Progenitor cell of endocrine pancreas (in vitro differentiated cells): ENCODE data around the gene NDST1. TPM values are rescaled to one million over a fixed set of nuclear protein-coding genes. Genes with fewer than 3 reads are reported as not detected.

Experiments used
- DNase-seq: peaks from one replicate; pipeline ENCODE4 v3.0.0; 2021; ENCODE audit warnings: low spot score; ENCODE audit not compliant: unreplicated experiment
- H3K27ac Mint-ChIP-seq: 2 replicates; pipeline ENCODE4 v1.8.0; 2021; ENCODE audit warnings: mild to moderate bottlenecking, moderate library complexity, mixed read lengths
- H3K27me3 Mint-ChIP-seq: 2 replicates; pipeline ENCODE4 v1.8.0; 2021; ENCODE audit warnings: mixed read lengths
- H3K36me3 Mint-ChIP-seq: 2 replicates; pipeline ENCODE4 v1.8.0; 2022; ENCODE audit warnings: mixed read lengths; ENCODE audit not compliant: insufficient read depth
- H3K4me1 Mint-ChIP-seq: 2 replicates; pipeline ENCODE4 v1.8.0; 2021; ENCODE audit warnings: low read depth, mixed read lengths
- H3K4me3 Mint-ChIP-seq: 2 replicates; pipeline ENCODE4 v1.8.0; 2021; ENCODE audit warnings: low read depth, mild to moderate bottlenecking, moderate library complexity, mixed read lengths
- H3K9me3 Mint-ChIP-seq: 2 replicates; pipeline ENCODE4 v1.8.0; 2021; ENCODE audit warnings: low read depth, mixed read lengths
- CTCF ChIP-seq: fragments of 200-600 bp; sonication (generic); IDR thresholded peaks from one replicate; pipeline ENCODE4 v1.5.0; 2021; ENCODE audit warnings: antibody characterized with exemption, mild to moderate bottlenecking; ENCODE audit not compliant: unreplicated experiment
- total RNA-seq: library from RNA; stranded (reverse); gene quantifications from 2 replicates; pipeline ENCODE4 v1.2.1, GENCODE V29; 2021

NDST1 gene
- total RNA-seq, 1 donor from 2014 or later: 169 TPM

GRCh38 chr5:150486402-150487198 lies 21.3 kb upstream of the NDST1 start:
- no peak for TF ChIP-seq CTCF
- Mint-ChIP-seq H3K27ac (peak overlapping the region; percentile 97), H3K36me3 (peaks cover 6% of the 10 kb centered on the region), H3K4me1 (peaks cover 55% of the 10 kb centered on the region), H3K27me3 (no peaks in the 10 kb centered on the region), H3K9me3 (no peaks in the 10 kb centered on the region), H3K4me3 (peak overlapping the region; percentile 84)
- peak; percentile 94 for DNase-seq

- Mint-ChIP-seq H3K36me3 (peaks cover 6% of the 10 kb centered on the region), H3K9me3 (no peaks in the 10 kb centered on the region), H3K4me3 (peak overlapping the region; percentile 84), H3K4me1 (peaks cover 55% of the 10 kb centered on the region), H3K27ac (peak overlapping the region; percentile 97), H3K27me3 (no peaks in the 10 kb centered on the region)
- peak; percentile 20 for TF ChIP-seq CTCF
- DNase-seq: no peak
These were observed 20.5 kb upstream of the NDST1 start for GRCh38 chr5:150487199-150488061.

- Mint-ChIP-seq H3K36me3 (peaks cover 6% of the 10 kb centered on the region), H3K4me3 (peak overlapping the region; percentile 46), H3K27ac (peak overlapping the region; percentile 37), H3K4me1 (peaks cover 53% of the 10 kb centered on the region), H3K9me3 (no peaks in the 10 kb centered on the region), H3K27me3 (no peaks in the 10 kb centered on the region)
- DNase-seq: no peak
- TF ChIP-seq CTCF: no peak
These were observed 19.2 kb upstream of the NDST1 start for GRCh38 chr5:150488519-150489359.

- no peaks in the 10 kb centered on the region for H3K27me3 Mint-ChIP-seq
- peaks cover 53% of the 10 kb centered on the region for H3K4me1 Mint-ChIP-seq
- no peak overlapping the region for H3K4me3 Mint-ChIP-seq
- DNase-seq: no peak
- peak overlapping the region; percentile 82 for H3K27ac Mint-ChIP-seq
- peaks cover 6% of the 10 kb centered on the region for H3K36me3 Mint-ChIP-seq
- TF ChIP-seq CTCF: no peak
- no peaks in the 10 kb centered on the region for H3K9me3 Mint-ChIP-seq
These were observed 18.3 kb upstream of the NDST1 start for GRCh38 chr5:150489360-150490295.
